Measurements from ENCODE around the gene SYNPR.
A peak's percentile ranks its signal among the peaks of the same experiment; 100 is the strongest.

Gene SYNPR

GRCh38 chr3:63561879-63562278 lies 283.8 kb downstream of the SYNPR start:
- no peak for DNase-seq

- no peak for DNase-seq
These were observed 284.2 kb downstream of the SYNPR start for GRCh38 chr3:63562323-63562722.

GRCh38 chr3:63563572-63563971 lies 285.5 kb downstream of the SYNPR start:
- no peak for DNase-seq

- DNase-seq, result no peak
These were observed 287.1 kb downstream of the SYNPR start for GRCh38 chr3:63565220-63565619.

- DNase-seq, result no peak
These were observed 293.6 kb downstream of the SYNPR start for GRCh38 chr3:63571682-63572081.

- DNase-seq, result peak; percentile 87
These were observed 298.7 kb downstream of the SYNPR start for GRCh38 chr3:63576846-63577245.

GRCh38 chr3:63578858-63579257 lies 300.8 kb downstream of the SYNPR start:
- DNase-seq, result no peak

GRCh38 chr3:63580151-63580550 lies 302.0 kb downstream of the SYNPR start:
- no peak for DNase-seq

GRCh38 chr3:63582943-63583500 lies 304.9 kb downstream of the SYNPR start:
- no peak for DNase-seq

GRCh38 chr3:63584681-63585080 lies 306.6 kb downstream of the SYNPR start:
- DNase-seq, result no peak

GRCh38 chr3:63585927-63586326 lies 307.8 kb downstream of the SYNPR start:
- DNase-seq, result no peak

- DNase-seq, result no peak
These were observed 310.8 kb downstream of the SYNPR start for GRCh38 chr3:63588895-63589294.

- DNase-seq, result no peak
These were observed 315.7 kb downstream of the SYNPR start for GRCh38 chr3:63593779-63594178.

GRCh38 chr3:63595221-63595620 lies 317.1 kb downstream of the SYNPR start:
- no peak for DNase-seq

GRCh38 chr3:63597019-63597418 lies 318.9 kb downstream of the SYNPR start:
- no peak for DNase-seq

GRCh38 chr3:63607716-63608115 lies 329.6 kb downstream of the SYNPR start:
- DNase-seq, result no peak

- no peak for DNase-seq
These were observed 331.3 kb downstream of the SYNPR start for GRCh38 chr3:63609408-63609807.

GRCh38 chr3:63609834-63610233 lies 331.7 kb downstream of the SYNPR start:
- DNase-seq, result no peak

- DNase-seq, result no peak
These were observed 333.3 kb downstream of the SYNPR start for GRCh38 chr3:63611382-63611781.

- no peak for DNase-seq
These were observed 335.5 kb downstream of the SYNPR start for GRCh38 chr3:63613561-63613960.

GRCh38 chr3:63617391-63617790 lies 339.3 kb downstream of the SYNPR start:
- no peak for DNase-seq

- peak; percentile 7 for DNase-seq
These were observed 346.9 kb downstream of the SYNPR start for GRCh38 chr3:63624941-63625560.

GRCh38 chr3:63631670-63632069 lies 353.6 kb downstream of the SYNPR start:
- DNase-seq, result no peak

- DNase-seq, result no peak
These were observed 357.1 kb downstream of the SYNPR start for GRCh38 chr3:63635186-63635585.

GRCh38 chr3:63639806-63640205 lies 361.7 kb downstream of the SYNPR start:
- no peak for DNase-seq

Measured in NCI-H146 (cell line).